Omental fat pad (tissue), 4 donors: ENCODE measurements around the gene TDRD7. TPM values are rescaled to one million over a fixed set of nuclear protein-coding genes. Genes with fewer than 3 reads are reported as not detected.
"Not testable (repeated sequence)": the region's sequence is repeated elsewhere in the genome, so short reads cannot be mapped to it uniquely, and the experiment has no call there.

Experiments
- ATAC-seq: fragments of 150-250 bp; one replicate; pipeline ENCODE4 v1.9.1; 2016; ENCODE audit warnings: mild to moderate bottlenecking, moderate library complexity; ENCODE audit not compliant: low FRiP score
- DNase-seq: peaks from one replicate; pipeline ENCODE4 v3.0.0-alpha.2; 2019; ENCODE audit warnings: low spot score
- CTCF ChIP-seq, 3 donors: fragments of 450-650 bp; IDR thresholded peaks; one replicate each; pipeline ENCODE4 v1.5.1; 2016 to 2017; ENCODE audit warnings: antibody characterized with exemption in 3 of 3, mild to moderate bottlenecking in 3 of 3, moderate library complexity in 2 of 3
- total RNA-seq, 4 donors: library from RNA; depleted of rRNA; stranded (reverse); fragments of >200 nt; gene quantifications; one replicate each; pipeline ENCODE4 v1.1.0, GENCODE V29; 2016

Gene TDRD7
- total RNA-seq, 4 donors from 2014 or later, result 8.0 to 18.1 (median 11.1) TPM

DNA sequence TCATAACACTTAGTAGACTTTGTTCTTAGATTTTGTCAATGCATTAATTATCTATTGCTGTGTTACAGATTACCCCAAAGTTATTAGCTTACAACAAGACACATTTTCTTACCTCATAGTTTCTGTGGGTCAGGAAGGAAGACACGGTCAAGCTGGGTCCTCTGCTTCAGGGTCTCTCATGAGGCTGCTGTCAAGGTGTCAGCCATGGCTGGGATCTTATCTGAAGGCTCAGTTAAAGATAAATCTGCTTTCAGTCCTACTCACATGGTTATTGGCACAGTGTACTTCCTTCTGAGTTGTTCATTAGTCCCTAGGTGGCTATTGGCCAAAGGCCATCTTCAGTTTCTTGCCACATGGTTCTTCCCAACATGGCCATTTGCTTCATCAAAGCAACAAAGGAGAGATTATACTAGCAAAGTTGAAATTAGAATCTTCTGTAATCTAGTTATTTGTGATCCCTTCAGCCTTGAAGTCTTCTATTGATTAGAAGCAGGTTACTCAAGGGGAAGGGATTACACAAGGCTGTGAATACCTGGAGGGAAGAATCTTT is 25.2 kb downstream of the TDRD7 start:
- no peak for TF ChIP-seq CTCF (IDR thresholded peaks at IDR 0.05)
- no peak for DNase-seq
- no peak for ATAC-seq

DNA sequence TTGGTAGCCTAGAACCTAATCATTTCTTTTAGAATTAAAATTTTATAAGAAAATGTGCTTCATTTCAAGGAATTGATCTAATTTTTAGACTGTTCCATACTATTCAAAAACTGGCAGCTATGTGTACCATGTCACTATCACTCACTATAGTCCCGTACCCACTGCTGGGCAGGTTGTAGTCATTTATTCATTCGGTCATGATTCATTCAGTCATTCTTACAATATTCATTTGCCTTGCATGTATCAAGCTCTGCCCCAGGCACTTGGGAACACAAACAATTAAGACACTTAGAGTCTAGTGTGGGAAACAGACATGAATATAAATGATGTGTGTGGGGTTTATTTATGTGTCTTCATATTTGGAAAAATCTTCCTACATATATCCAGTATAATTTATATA is 26.4 kb downstream of the TDRD7 start:
- DNase-seq, result no peak
- no peak for TF ChIP-seq CTCF (IDR thresholded peaks at IDR 0.05)
- no peak for ATAC-seq

- no peak for TF ChIP-seq CTCF (IDR thresholded peaks at IDR 0.05)
- DNase-seq (no peak), ATAC-seq (no peak)
Measured at GRCh38 chr9:97438666-97439065, 26.8 kb downstream of the TDRD7 start.

DNA sequence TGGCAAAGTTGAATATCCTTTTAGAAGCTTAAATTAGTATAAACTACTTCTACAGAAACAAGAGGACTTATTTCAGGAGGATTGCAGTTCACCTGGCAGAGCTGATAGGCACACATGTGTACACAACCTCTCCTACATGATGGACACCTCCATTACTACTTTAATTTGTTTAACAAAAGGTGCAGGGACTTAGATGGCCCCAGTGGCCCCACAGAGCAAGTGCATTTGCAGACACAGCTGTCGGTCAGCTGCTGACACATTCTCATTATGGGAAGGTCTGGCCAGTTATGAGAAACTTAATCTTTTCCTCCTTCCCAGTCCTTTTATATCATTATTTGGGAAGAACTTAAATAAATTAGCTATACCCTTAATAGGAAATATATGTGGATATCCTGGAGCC is 28.3 kb downstream of the TDRD7 start:
- no peak for TF ChIP-seq CTCF (IDR thresholded peaks at IDR 0.05)
- DNase-seq, result no peak
- no peak for ATAC-seq

DNA sequence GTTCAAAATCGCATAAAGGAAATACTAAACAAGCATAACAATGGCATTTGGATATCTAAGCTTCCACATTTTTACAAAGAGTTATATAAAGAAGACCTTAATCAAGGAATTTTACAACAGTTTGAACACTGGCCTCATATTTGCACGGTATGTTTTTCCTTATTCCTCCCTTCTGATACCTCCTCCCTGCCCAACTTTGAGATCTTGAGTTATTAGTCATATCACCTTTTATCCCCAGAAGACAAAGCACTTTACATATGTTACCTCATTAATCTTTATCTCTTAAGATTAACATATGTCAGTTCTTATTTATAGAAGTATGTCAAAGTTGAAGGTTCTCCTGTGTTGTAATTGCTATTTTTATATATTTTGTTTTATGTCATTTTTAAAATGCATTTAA is 29.8 kb downstream of the TDRD7 start:
- ATAC-seq, result no peak
- no peak for DNase-seq
- TF ChIP-seq CTCF (IDR thresholded peaks at IDR 0.05), result no peak

DNA sequence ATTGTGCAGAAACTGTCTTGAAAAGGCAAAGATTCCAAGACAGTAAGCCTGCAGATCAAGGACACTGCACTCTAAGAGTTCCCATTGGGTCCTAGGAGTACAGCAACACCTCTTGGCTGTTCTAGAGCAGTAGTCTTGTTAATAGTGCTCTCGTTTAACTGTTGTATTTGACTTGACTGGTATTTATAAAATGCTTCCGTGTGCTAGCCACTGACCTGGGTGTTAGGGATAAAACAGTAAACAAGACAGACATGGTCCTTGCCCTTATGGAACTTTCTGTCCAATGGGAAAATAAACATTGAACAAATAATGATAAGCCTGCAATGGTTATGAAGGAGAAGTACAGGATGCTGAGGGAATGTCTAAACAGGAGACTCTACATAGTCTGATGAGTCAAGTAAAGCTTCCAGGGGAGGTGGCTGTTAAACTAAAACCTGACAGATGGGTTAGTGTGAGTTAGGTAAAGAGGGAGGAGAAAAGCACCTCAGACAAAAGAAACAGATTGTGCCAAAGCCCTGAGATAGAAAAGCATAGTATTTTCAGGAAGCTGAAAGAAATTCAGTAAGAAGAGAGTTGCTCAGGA is 33.3 kb downstream of the TDRD7 start:
- DNase-seq, result no peak
- ATAC-seq, result no peak
- TF ChIP-seq CTCF (IDR thresholded peaks at IDR 0.05), result no peak

DNA sequence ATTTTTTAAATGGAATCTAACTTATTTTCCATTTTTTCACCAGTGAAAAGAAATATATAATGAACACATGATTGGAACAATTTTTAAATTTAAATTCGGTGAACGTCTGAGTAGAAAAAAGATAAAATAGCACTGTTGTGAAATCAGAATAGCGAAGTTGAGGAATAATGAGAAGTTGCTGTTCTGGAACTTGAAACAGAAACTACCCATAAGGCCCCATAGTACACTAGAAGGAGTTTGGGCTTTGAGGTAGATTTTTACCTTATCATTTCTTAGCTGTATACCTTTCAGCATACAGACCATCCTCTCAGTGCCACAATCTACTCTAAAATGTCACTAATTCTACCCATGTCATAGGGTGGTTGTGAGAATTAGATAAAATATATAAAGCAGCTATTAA is 35.1 kb downstream of the TDRD7 start:
- no peak for TF ChIP-seq CTCF (IDR thresholded peaks at IDR 0.05)
- no peak for DNase-seq
- ATAC-seq, result no peak

DNA sequence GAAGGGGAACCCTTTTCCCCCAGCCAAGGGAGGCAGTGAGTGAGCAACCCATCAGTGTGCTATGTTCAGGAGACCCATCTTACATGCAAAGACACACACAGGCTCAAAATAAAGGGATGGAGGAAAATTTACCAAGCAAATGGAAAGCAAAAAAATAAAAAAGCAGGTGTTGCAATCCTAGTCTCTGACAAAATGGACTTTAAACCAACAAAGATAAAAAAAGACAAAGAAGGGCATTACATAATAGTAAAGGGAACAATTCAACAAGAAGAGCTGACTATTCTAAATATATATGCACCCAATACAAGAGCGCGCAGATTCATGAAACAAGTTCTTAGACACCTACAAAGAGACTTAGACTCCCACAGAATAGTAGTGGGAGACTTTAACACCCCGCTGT is 41.7 kb downstream of the TDRD7 start:
- ATAC-seq, DNase-seq: not testable (repeated sequence)

DNA sequence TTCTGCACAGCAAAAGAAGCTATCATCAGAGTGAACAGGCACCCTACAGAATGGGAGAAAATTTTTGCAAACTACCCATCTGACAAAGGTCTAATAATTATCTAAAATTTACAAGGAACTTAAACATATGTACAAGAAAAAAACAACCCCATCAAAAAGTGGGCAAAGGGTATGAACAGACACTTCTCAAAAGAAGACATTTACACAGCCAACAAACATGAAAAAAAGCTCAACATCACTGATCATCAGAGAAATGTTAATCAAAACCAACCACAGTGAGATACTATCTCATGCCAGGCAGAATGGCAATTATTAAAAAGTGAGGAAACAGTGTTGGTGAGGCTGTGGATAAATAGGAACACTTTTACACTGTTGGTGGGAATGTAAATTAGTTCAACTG is 44.9 kb downstream of the TDRD7 start:
- not testable (repeated sequence) for ATAC-seq, DNase-seq
